SH-SY5Y (cell line): ENCODE results near the gene TBCE.

Experiments
- GATA2 ChIP-seq: IDR thresholded peaks from 2 replicates; pipeline ENCODE4 v1.6.1; 2011; ENCODE audit warnings: mild to moderate bottlenecking, low read depth, low read length
- GATA3 ChIP-seq: IDR thresholded peaks from 2 replicates; pipeline ENCODE4 v1.6.1; 2011; ENCODE audit warnings: low read depth, mild to moderate bottlenecking, low read length, moderate library complexity

Gene TBCE

GRCh38 chr1:235397733-235398132 lies 30.5 kb downstream of the TBCE start:
- TF ChIP-seq GATA3 (no peak), GATA2 (no peak)

- TF ChIP-seq GATA2 = no peak
Observed at GRCh38 chr1:235399661-235400060, 32.4 kb downstream of the TBCE start.

- TF ChIP-seq GATA3 (no peak), GATA2 (no peak)
Observed at GRCh38 chr1:235401251-235401650, 34.0 kb downstream of the TBCE start.

GRCh38 chr1:235402457-235403200 lies 35.4 kb downstream of the TBCE start:
- TF ChIP-seq GATA3 (no peak), GATA2 (no peak)

- TF ChIP-seq GATA3 (no peak), GATA2 (no peak)
Observed at GRCh38 chr1:235403593-235403992, 36.4 kb downstream of the TBCE start.

- TF ChIP-seq GATA3 (no peak), GATA2 (no peak)
Observed at GRCh38 chr1:235404190-235404589, 37.0 kb downstream of the TBCE start.

GRCh38 chr1:235407419-235407818 lies 40.2 kb downstream of the TBCE start:
- no peak for TF ChIP-seq GATA3
- TF ChIP-seq GATA2 = no peak

- no peak for TF ChIP-seq GATA3
Observed at GRCh38 chr1:235408503-235408960, 41.3 kb downstream of the TBCE start.

- TF ChIP-seq GATA3 (no peak), GATA2 (no peak)
Observed at GRCh38 chr1:235409042-235409820, 42.0 kb downstream of the TBCE start.

GRCh38 chr1:235410467-235410866 lies 43.2 kb downstream of the TBCE start:
- TF ChIP-seq GATA3 = no peak
- TF ChIP-seq GATA2 = no peak

GRCh38 chr1:235411489-235412486 lies 44.6 kb downstream of the TBCE start:
- TF ChIP-seq GATA3 (no peak), GATA2 (no peak)

GRCh38 chr1:235415008-235415904 lies 48.0 kb downstream of the TBCE start:
- TF ChIP-seq GATA3 = no peak

GRCh38 chr1:235416662-235417049 lies 49.4 kb downstream of the TBCE start:
- TF ChIP-seq GATA3 (no peak), GATA2 (no peak)

- TF ChIP-seq GATA3 (no peak), GATA2 (no peak)
Observed at GRCh38 chr1:235417086-235417697, 50.0 kb downstream of the TBCE start.
